HepG2 (cell line): ENCODE measurements around the gene GFPT2. TPM values are rescaled to one million over a fixed set of nuclear protein-coding genes. Genes with fewer than 3 reads are reported as not detected.

Experiments
- ATAC-seq: fragments of 200-7000 bp; cut with Tn5 transposase; 3 replicates; pipeline ENCODE4 v1.9.1; 2020; ENCODE audit warnings: mild to moderate bottlenecking, moderate library complexity
- BruUV-seq: library from RNA; stranded (reverse); fragments of 400-500 nt; replicated peaks from 2 replicates; lab custom pipeline; 2021; lab: Mats Ljungman, UMichigan
- CTCF ChIA-PET: fragments of 300-600 bp; formaldehyde crosslinking; extraction: SDS; loops from one replicate; lab custom pipeline; 2021; ENCODE audit warnings: low total read pairs, inconsistent platforms, low intra/inter-chr PET ratio; lab: Yijun Ruan, JAX
- POLR2A ChIA-PET: fragments of 350-600 bp; sonication (Branson Sonifier 250); formaldehyde crosslinking; loops from one replicate; lab custom pipeline; 2020; ENCODE audit warnings: antibody characterized with exemption, inconsistent platforms; lab: Yijun Ruan, JAX
- DNase-seq: peaks from one replicate; pipeline ENCODE4 v3.0.0-alpha.2; 2015; ENCODE audit warnings: low spot score
- FAIRE-seq: peaks from 3 replicates; lab custom pipeline; 2011; peaks lifted over from hg19 to GRCh38; lab: Jason Lieb, UNC
- H2AFZ ChIP-seq: one replicate; pipeline ENCODE4 v1.6.1; 2011; ENCODE audit warnings: low read length, inconsistent platforms
- H3K27ac ChIP-seq: fragments of 300-600 bp; 3 replicates; pipeline ENCODE4 v1.8.0; 2011; ENCODE audit warnings: mixed run types, mild to moderate bottlenecking, mixed read lengths, low read length, inconsistent platforms; ENCODE audit not compliant: insufficient read depth; ENCODE audit errors: extremely low read length
- H3K27me3 ChIP-seq, 2 experiments: fragments of 200-600 bp in 1 of 2; 2 replicates in 1 of 2; 3 replicates in 1 of 2; pipeline versions ENCODE4 v1.6.0 to v1.8.0; 2011; ENCODE audit warnings: low read length in 2 of 2, mild to moderate bottlenecking in 2 of 2, moderate library complexity in 2 of 2, inconsistent platforms in 1 of 2; ENCODE audit not compliant: insufficient read depth in 2 of 2, control insufficient read depth in 1 of 2
- H3K36me3 ChIP-seq, 2 experiments: fragments of 200-600 bp in 1 of 2; replicated peaks in 1 of 2; 2 replicates in 1 of 2; 3 replicates in 1 of 2; pipeline versions ENCODE4 v1.5.1 to v1.8.0; 2011; ENCODE audit warnings: low read length in 2 of 2, inconsistent platforms in 1 of 2; ENCODE audit not compliant: insufficient read depth in 2 of 2, control insufficient read depth in 1 of 2
- H3K4me1 ChIP-seq: 2 replicates; pipeline ENCODE4 v1.5.1; 2012; ENCODE audit warnings: low read length, inconsistent platforms; ENCODE audit not compliant: insufficient read depth
- H3K4me2 ChIP-seq: 2 replicates; pipeline ENCODE4 v1.6.0; 2011; ENCODE audit warnings: low read depth, low read length, inconsistent platforms
- H3K4me3 ChIP-seq, 3 experiments: fragments of 200-600 bp in 1 of 3; sonication (generic), shearing (Covaris generic) in 1 of 3; replicated peaks in 1 of 3; 2 replicates each; pipeline ENCODE4 v1.5.1; 2011 to 2016; ENCODE audit warnings: low read length in 3 of 3, inconsistent platforms in 2 of 3, low read depth in 2 of 3, mild to moderate bottlenecking in 2 of 3, control low read depth in 1 of 3, mixed read lengths in 1 of 3; ENCODE audit not compliant: insufficient read depth in 1 of 3
- H3K79me2 ChIP-seq: one replicate; pipeline ENCODE4 v1.6.1; 2011; ENCODE audit warnings: low read length, inconsistent platforms; ENCODE audit not compliant: insufficient read depth
- H3K9ac ChIP-seq: 2 replicates; pipeline ENCODE4 v1.6.0; 2011; ENCODE audit warnings: mild to moderate bottlenecking, low read depth, low read length, inconsistent platforms; ENCODE audit not compliant: insufficient read depth
- H3K9me3 ChIP-seq: 2 replicates; pipeline ENCODE4 v1.5.1; 2012; ENCODE audit warnings: mild to moderate bottlenecking, low read length
- H4K20me1 ChIP-seq: 2 replicates; pipeline ENCODE4 v1.6.0; 2011; ENCODE audit warnings: inconsistent platforms, mild to moderate bottlenecking, low read length, moderate library complexity; ENCODE audit not compliant: insufficient read depth
- HNF4G ChIP-seq, 2 experiments: sonication (generic) in 1 of 2; formaldehyde crosslinking in 1 of 2; IDR thresholded peaks; 2 replicates each; pipeline versions ENCODE4 v1.4.0 to v1.6.1; 2011 to 2020; ENCODE audit warnings: borderline replicate concordance in 2 of 2, low read depth in 2 of 2, mild to moderate bottlenecking in 2 of 2, low read length in 1 of 2, missing genetic modification reagents in 1 of 2, moderate library complexity in 1 of 2
- JARID2 ChIP-seq: sonication (generic); formaldehyde crosslinking; IDR thresholded peaks from 2 replicates; pipeline ENCODE4 v1.8.1; 2023; ENCODE audit warnings: missing genetic modification reagents, inconsistent platforms; ENCODE audit not compliant: insufficient replicate concordance
- SRSF1 ChIP-seq: fragments of 200-400 bp; formaldehyde crosslinking; optimal IDR thresholded peaks from 2 replicates; pipeline ENCODE3; 2017; ENCODE audit warnings: mild to moderate bottlenecking, low read depth, low read length, moderate library complexity
- ZFP36L2 ChIP-seq: sonication (generic); formaldehyde crosslinking; IDR thresholded peaks from 2 replicates; pipeline ENCODE4 v1.4.0; 2020; ENCODE audit warnings: missing genetic modification reagents
- ZNF431 ChIP-seq: sonication (generic); formaldehyde crosslinking; IDR thresholded peaks from 2 replicates; pipeline ENCODE4 v1.9.0; 2022; ENCODE audit warnings: missing genetic modification reagents, low read depth, mild to moderate bottlenecking, borderline replicate concordance
- ZNF670 ChIP-seq: sonication (generic); formaldehyde crosslinking; IDR thresholded peaks from 2 replicates; pipeline ENCODE4 v1.8.0; 2022; ENCODE audit warnings: mild to moderate bottlenecking, missing genetic modification reagents, borderline replicate concordance
- ZNF678 ChIP-seq: sonication (generic); formaldehyde crosslinking; IDR thresholded peaks from 2 replicates; pipeline ENCODE4 v1.4.0; 2020; ENCODE audit warnings: mild to moderate bottlenecking, missing genetic modification reagents
- WGBS: methylation state at CpG from one replicate; pipeline ENCODE4 v1.1.6; 2017; ENCODE audit warnings: low lambda C conversion rate; 5-methylcytosine and 5-hydroxymethylcytosine counted together
- in situ Hi-C: cut with HindIII; loops from 2 replicates; pipeline ENCODE4 v1.10.0; 2017; ENCODE audit warnings: low pct_unique_long_range_greater_than_20kb; ENCODE audit not compliant: extremely low pct_ligation_motif_present
- intact Hi-C: fragments of 100-400 bp; cut with micrococcal nuclease; formaldehyde crosslinking; loops from one replicate; pipeline ENCODE4 v1.10.0; 2022; ENCODE audit not compliant: unreplicated experiment
- polyA plus RNA-seq, 8 experiments: library from polyadenylated mRNA; depleted of rRNA in 3 of 8; stranded (reverse) in 7 of 8; unstranded in 1 of 8; fragments of >200 nt; fragmentation: Illumina TruSeq in 4 of 8; extraction: Trizol in 4 of 8; gene quantifications; 2 replicates each; pipeline versions ENCODE4 v1.2.1 to v1.2.3, GENCODE V29; 2011 to 2016; ENCODE audit warnings: low read depth in 4 of 8, missing spikeins in 1 of 8, mixed read lengths in 1 of 8; ENCODE audit not compliant: insufficient read depth in 1 of 8
- total RNA-seq, 5 experiments: library from RNA; depleted of rRNA; stranded (reverse); fragments of >200 nt; fragmentation: Illumina TruSeq; extraction: Trizol; gene quantifications; 2 replicates each; pipeline ENCODE4 v1.2.3, GENCODE V29; 2016; ENCODE audit warnings: low read depth in 1 of 5
- TF ChIP-seq, protein P1 (sequence below): IDR thresholded peaks from 2 replicates; pipeline ENCODE4 v1.6.1; 2016; ENCODE audit warnings: missing compliant biosample characterization, missing genetic modification reagents, borderline replicate concordance
- TF ChIP-seq, protein P2 (sequence below): sonication (generic); formaldehyde crosslinking; IDR thresholded peaks from 2 replicates; pipeline ENCODE4 v1.5.1; 2020; ENCODE audit warnings: mild to moderate bottlenecking, missing genetic modification reagents, borderline replicate concordance

GFPT2 gene
- total and polyA plus RNA-seq, 2 of the 13 experiments (the other 11 are each of a cell fraction or from before 2014, with no cell fraction given), result 0.18 TPM

- no peak for TF ChIP-seq HNF4G (IDR thresholded peaks at IDR 0.05; ENCODE audit: borderline replicate concordance, low read depth, low read length)
- no peak for TF ChIP-seq HNF4G (CRISPR knock-in tag; IDR thresholded peaks at IDR 0.05; ENCODE audit: borderline replicate concordance, low read depth)
- TF ChIP-seq JARID2 (CRISPR knock-in tag), result no peak
- TF ChIP-seq ZFP36L2 (CRISPR knock-in tag), result no peak
- TF ChIP-seq, protein P1, sequence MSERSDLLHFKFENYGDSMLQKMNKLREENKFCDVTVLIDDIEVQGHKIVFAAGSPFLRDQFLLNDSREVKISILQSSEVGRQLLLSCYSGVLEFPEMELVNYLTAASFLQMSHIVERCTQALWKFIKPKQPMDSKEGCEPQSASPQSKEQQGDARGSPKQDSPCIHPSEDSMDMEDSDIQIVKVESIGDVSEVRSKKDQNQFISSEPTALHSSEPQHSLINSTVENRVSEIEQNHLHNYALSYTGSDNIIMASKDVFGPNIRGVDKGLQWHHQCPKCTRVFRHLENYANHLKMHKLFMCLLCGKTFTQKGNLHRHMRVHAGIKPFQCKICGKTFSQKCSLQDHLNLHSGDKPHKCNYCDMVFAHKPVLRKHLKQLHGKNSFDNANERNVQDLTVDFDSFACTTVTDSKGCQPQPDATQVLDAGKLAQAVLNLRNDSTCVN, result no peak
- TF ChIP-seq SRSF1, result no peak
- TF ChIP-seq ZNF431 (CRISPR knock-in tag), result no peak
- TF ChIP-seq ZNF670 (CRISPR knock-in tag), result no peak
- TF ChIP-seq ZNF678, result no peak
Measured at GRCh38 chr5:180332051-180332517, 21.1 kb downstream of the GFPT2 start (continued).

DNA sequence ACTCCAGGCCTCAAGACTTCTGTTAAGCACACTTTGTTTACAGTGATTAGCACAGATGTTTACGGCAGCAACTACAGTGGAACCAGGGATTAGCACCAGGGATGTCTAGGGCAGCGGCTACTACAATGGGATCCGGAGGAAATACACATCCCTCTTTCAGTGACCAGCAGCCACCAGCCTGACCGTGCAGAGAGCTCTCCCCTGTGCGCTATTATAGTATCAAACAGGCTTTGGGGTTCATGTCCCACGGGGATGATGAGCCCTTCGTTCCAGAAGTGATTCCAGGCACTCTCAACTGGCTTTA is 21.5 kb downstream of the GFPT2 start:
- no peaks in the 10 kb centered on the region for H4K20me1 ChIP-seq
- peaks cover 4 to 37% of the 10 kb centered on the region in 2 experiments; a peak in 4 of 5 replicates for H3K27me3 ChIP-seq
- no peaks in the 10 kb centered on the region for H3K36me3 ChIP-seq
- POLR2A ChIA-PET, result no interaction called here
- BruUV-seq, result no TSS peak
- H3K9me3 ChIP-seq, result no peaks in the 10 kb centered on the region
- no peak overlapping the region for H3K9ac ChIP-seq
- DNase-seq (no peak), FAIRE-seq (no peak), ATAC-seq (no peak)
- no peaks in the 10 kb centered on the region for H3K79me2 ChIP-seq
- H3K4me3 ChIP-seq, result no peak overlapping the region
- no peak overlapping the region for H2AFZ ChIP-seq
- intact Hi-C loops, result no loop called here
- H3K4me1 ChIP-seq, result 0 out of 2 replicates have a peak, but pooled peaks cover 8% of the 10 kb centered on the region
- H3K4me2 ChIP-seq, result no peak overlapping the region
- in situ Hi-C loops, result no loop called here
- WGBS, result 30% methylated on average over 7 of the region's 7 CpGs
- CTCF ChIA-PET, result no interaction called here
- H3K27ac ChIP-seq, result no peak overlapping the region
- TF ChIP-seq, protein P2, sequence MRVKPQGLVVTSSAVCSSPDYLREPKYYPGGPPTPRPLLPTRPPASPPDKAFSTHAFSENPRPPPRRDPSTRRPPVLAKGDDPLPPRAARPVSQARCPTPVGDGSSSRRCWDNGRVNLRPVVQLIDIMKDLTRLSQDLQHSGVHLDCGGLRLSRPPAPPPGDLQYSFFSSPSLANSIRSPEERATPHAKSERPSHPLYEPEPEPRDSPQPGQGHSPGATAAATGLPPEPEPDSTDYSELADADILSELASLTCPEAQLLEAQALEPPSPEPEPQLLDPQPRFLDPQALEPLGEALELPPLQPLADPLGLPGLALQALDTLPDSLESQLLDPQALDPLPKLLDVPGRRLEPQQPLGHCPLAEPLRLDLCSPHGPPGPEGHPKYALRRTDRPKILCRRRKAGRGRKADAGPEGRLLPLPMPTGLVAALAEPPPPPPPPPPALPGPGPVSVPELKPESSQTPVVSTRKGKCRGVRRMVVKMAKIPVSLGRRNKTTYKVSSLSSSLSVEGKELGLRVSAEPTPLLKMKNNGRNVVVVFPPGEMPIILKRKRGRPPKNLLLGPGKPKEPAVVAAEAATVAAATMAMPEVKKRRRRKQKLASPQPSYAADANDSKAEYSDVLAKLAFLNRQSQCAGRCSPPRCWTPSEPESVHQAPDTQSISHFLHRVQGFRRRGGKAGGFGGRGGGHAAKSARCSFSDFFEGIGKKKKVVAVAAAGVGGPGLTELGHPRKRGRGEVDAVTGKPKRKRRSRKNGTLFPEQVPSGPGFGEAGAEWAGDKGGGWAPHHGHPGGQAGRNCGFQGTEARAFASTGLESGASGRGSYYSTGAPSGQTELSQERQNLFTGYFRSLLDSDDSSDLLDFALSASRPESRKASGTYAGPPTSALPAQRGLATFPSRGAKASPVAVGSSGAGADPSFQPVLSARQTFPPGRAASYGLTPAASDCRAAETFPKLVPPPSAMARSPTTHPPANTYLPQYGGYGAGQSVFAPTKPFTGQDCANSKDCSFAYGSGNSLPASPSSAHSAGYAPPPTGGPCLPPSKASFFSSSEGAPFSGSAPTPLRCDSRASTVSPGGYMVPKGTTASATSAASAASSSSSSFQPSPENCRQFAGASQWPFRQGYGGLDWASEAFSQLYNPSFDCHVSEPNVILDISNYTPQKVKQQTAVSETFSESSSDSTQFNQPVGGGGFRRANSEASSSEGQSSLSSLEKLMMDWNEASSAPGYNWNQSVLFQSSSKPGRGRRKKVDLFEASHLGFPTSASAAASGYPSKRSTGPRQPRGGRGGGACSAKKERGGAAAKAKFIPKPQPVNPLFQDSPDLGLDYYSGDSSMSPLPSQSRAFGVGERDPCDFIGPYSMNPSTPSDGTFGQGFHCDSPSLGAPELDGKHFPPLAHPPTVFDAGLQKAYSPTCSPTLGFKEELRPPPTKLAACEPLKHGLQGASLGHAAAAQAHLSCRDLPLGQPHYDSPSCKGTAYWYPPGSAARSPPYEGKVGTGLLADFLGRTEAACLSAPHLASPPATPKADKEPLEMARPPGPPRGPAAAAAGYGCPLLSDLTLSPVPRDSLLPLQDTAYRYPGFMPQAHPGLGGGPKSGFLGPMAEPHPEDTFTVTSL (CRISPR knock-in tag), result no peak
